RCC 7860 (cell line): ENCODE measurements around the gene DEGS1.
"Not testable (repeated sequence)": the region's sequence is repeated elsewhere in the genome, so short reads cannot be mapped to it uniquely, and the experiment has no call there.

Source experiments
- DNase-seq: peaks from one replicate; pipeline ENCODE4 v3.0.0-alpha.2; 2015; ENCODE audit warnings: low spot score
- FAIRE-seq: peaks from 2 replicates; lab custom pipeline; 2012; peaks lifted over from hg19 to GRCh38; lab: Jason Lieb, UNC

The DEGS1 gene

GRCh38 chr1:224180783-224181452 lies 2.1 kb upstream of the DEGS1 start:
- FAIRE-seq: no peak
- DNase-seq: no peak

GRCh38 chr1:224181453-224181810 lies 1.6 kb upstream of the DEGS1 start:
- DNase-seq: no peak
- no peak for FAIRE-seq

GRCh38 chr1:224182057-224182865 lies 779 bp upstream of the DEGS1 start:
- FAIRE-seq (no peak), DNase-seq (no peak)

- FAIRE-seq: no peak
Observed at GRCh38 chr1:224183591-224184312, 712 bp downstream of the DEGS1 start.

GRCh38 chr1:224185208-224185607 lies 2.2 kb downstream of the DEGS1 start:
- DNase-seq: no peak
- FAIRE-seq: no peak

More at GRCh38 chr1:224183591-224184312, 712 bp downstream of the DEGS1 start:
- DNase-seq: peak; percentile 54

GRCh38 chr1:224188286-224188685 lies 5.2 kb downstream of the DEGS1 start:
- no peak for DNase-seq
- FAIRE-seq: no peak

GRCh38 chr1:224189561-224189960 lies 6.5 kb downstream of the DEGS1 start:
- DNase-seq (no peak), FAIRE-seq (no peak)

- FAIRE-seq (no peak), DNase-seq (no peak)
Observed at GRCh38 chr1:224192082-224192788, 9.2 kb downstream of the DEGS1 start.

GRCh38 chr1:224193319-224193966 lies 10.4 kb downstream of the DEGS1 start:
- FAIRE-seq: no peak

GRCh38 chr1:224196813-224197600 lies 14.0 kb downstream of the DEGS1 start:
- DNase-seq: no peak
- no peak for FAIRE-seq

More at GRCh38 chr1:224193319-224193966, 10.4 kb downstream of the DEGS1 start:
- no peak for DNase-seq

- no peak for FAIRE-seq
- DNase-seq: no peak
Observed at GRCh38 chr1:224198572-224198971, 15.5 kb downstream of the DEGS1 start.

- no peak for FAIRE-seq
- DNase-seq: no peak
Observed at GRCh38 chr1:224199679-224200078, 16.6 kb downstream of the DEGS1 start.

- no peak for FAIRE-seq
Observed at GRCh38 chr1:224201383-224201782, 18.3 kb downstream of the DEGS1 start.

GRCh38 chr1:224201853-224202252 lies 18.8 kb downstream of the DEGS1 start:
- FAIRE-seq (no peak), DNase-seq (no peak)

More at GRCh38 chr1:224201383-224201782, 18.3 kb downstream of the DEGS1 start:
- DNase-seq: no peak

GRCh38 chr1:224203243-224204016 lies 20.4 kb downstream of the DEGS1 start:
- FAIRE-seq: peak; percentile 98
- peak; percentile 99 for DNase-seq

GRCh38 chr1:224205438-224205840 lies 22.4 kb downstream of the DEGS1 start:
- FAIRE-seq (no peak), DNase-seq (peak; percentile 76)

- FAIRE-seq, DNase-seq: not testable (repeated sequence)
Observed at GRCh38 chr1:224205931-224206538, 23.0 kb downstream of the DEGS1 start.

- no peak for DNase-seq
- peak; percentile 30 for FAIRE-seq
Observed at GRCh38 chr1:224211206-224211962, 28.3 kb downstream of the DEGS1 start.
